Putamen (tissue), 1 donor: Measurements from ENCODE around the gene THAP11.

Experiments used
- DNase-seq: peaks from one replicate; pipeline ENCODE4 v3.0.0-alpha.2; 2016; ENCODE audit warnings: low spot score

THAP11 gene

DNA sequence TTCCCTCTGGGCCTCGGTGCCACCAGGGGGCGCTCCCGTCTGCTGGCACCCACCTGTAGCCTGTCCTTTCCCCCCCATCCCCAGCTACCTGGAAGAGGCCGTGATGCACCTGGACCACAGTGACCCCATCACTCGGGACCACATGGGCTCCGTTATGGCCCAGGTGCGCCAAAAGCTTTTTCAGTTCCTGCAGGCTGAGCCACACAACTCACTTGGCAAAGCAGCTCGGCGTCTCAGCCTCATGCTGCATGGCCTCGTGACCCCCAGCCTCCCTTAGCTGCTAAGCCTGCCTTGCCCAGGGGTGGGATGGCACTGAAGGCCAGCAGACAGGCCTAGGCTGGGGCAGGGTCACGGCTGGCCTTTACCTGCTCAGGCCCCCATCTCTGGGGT lies 41.7 kb downstream of the THAP11 start:
- no peak for DNase-seq

DNA sequence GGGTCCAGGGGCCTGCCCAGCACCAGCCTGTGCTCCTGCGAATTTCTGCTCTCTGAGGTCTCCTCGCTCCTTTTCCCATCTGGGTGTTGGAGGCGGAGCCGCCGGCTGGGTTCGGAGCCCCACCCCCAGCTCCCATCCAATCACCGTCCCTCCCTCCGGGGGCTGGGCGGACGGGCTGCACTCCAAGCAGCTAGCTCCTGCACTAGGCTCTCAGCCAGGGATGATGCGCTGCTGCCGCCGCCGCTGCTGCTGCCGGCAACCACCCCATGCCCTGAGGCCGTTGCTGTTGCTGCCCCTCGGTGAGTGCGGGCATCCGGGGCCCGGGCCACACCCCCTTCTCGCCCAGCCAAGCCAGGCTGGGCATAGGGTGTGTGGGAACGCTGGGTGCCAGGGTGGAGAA lies 42.6 kb downstream of the THAP11 start, which contains the start of gene NRN1L:
NRN1L (plus strand) TSS at position 202 of the 400 bp plus-strand sequence; CDS start at position 221, 19 bp downstream.
- DNase-seq: peak; percentile 92

DNA sequence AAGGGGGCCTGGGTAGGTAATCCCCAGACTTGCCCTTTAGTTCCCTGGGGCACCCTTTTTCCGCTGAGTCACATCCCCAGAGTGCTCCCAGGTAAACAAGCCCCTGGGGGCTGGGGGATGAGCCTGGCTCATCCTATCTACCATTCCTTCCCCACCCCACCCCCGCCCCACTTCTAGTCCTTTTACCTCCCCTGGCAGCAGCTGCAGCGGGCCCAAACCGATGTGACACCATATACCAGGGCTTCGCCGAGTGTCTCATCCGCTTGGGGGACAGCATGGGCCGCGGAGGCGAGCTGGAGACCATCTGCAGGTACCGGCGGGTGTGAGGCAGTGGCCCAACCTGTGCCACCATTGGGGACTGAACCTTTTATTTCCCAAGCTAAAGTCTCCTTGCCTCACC lies 43.4 kb downstream of the THAP11 start:
- no peak for DNase-seq

DNA sequence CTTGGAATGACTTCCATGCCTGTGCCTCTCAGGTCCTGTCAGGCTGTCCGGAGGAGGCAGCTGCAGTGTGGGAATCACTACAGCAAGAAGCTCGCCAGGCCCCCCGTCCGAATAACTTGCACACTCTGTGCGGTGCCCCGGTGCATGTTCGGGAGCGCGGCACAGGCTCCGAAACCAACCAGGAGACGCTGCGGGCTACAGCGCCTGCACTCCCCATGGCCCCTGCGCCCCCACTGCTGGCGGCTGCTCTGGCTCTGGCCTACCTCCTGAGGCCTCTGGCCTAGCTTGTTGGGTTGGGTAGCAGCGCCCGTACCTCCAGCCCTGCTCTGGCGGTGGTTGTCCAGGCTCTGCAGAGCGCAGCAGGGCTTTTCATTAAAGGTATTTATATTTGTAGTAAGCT lies 43.9 kb downstream of the THAP11 start:
- no peak for DNase-seq

DNA sequence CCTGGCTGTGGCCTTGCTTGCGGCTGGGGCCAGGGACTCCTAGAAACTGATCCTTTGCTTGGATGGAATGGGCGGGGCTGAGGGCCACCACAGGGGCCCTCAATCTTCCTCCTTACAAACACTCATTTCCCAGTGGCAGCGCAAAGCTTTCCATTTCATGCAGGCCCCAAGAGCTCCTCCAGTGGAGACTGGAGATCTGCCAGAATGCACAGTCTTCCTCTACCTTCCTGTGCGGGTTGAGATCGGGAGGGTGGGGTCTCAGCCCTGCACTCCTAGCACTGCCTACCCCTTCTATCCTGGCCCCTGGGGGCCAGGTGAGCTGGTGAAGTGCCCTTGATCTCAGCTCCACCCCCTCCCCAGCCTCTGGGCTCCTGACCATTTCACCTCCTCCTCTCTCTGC lies 44.3 kb downstream of the THAP11 start:
- no peak for DNase-seq

DNA sequence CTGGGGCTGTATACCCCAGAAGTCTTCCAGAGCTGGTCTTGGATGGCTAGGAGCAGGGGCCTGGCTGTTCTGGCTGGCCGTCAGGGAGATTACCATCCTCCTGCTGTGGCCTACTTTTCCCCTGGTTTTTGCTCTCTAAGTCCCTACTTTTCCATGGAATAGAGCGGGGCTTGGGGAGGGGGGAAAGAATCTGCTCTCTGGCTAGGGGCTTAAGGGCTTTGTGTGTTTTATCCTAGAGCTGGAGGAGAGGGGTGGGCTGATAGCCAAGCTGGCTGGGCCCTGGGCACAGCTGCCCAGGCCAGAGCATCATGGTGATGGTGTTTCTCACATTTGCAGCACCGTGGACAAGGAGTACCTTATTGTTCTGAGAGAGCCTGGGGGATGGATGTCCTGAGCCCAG lies 46.2 kb downstream of the THAP11 start:
- DNase-seq: no peak

DNA sequence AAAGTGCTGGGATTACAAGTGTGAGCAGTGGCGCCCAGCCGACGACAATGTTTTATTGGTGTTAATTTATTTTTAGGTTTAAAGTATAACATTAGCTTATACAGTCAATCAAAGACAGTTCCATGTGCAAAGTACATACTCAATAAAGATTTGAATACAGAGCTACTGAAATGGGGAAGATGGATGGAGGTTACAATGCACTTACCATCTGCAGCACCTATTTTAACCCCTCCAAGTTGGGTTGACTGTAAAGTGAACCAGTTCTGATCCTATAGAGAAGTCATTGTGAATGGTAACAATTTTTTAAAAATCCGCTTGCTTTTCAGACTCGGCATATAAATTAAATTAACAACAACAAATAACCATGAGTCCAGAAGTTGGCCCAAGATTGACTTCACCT lies 50.3 kb downstream of the THAP11 start:
- DNase-seq: no peak

DNA sequence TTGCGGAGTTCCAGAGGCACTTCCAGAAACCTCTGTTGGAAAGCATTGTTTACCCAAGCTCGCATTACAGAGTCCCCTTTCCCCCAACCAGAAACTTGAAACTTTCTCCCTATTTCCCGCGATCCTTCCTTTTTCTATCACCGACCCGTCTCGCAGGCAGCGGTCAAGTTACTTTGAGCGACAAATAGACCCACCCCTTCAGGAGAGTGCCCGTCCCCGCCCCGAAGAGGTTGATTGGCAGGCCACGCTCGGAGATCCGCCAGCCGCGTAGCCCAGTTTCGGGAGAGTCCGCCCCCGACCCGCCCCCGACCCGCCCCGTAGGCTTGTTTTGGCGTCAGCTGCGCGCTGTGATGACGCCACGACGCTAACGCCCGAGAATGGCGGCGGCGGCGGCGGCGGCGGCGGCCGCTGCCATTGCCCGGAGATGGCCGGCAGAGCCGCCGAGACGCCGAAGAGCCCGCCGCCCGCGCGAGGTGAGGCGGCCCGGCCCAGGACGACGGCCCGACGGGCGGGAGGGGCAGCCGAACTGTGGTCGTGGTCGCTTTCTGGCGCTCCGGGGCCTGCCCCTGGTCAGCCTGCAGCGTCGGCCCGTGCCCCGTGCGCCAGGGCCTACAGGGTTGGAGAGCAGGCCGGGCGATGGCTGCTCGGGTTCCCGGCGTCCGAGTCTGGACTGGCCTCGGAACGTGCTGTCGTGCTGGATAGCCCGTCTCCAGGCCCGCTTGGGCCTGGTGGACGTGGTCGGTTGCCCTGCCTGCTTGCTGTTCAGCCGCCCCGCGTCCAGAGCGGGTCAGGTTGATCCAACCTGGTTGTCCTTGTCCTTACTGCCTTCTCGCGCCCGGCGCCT lies 51.0 kb downstream of the THAP11 start, which contains the start of gene PSKH1:
PSKH1 (plus strand) TSS at position 356 of the 844 bp plus-strand sequence. CDS start 15,496 bp downstream, outside the sequence.
- peak; percentile 97 for DNase-seq
